HG03575 (cell line): ENCODE data around the gene MMS22L.
A peak's percentile ranks its signal among the peaks of the same experiment; 100 is the strongest.
"Not testable (repeated sequence)": the region's sequence is repeated elsewhere in the genome, so short reads cannot be mapped to it uniquely, and the experiment has no call there.

Source experiments
- ATAC-seq: cut with Tn5 transposase; IDR thresholded peaks from one replicate; pipeline ENCODE4 v1.9.1; 2021; ENCODE audit not compliant: unreplicated experiment, insufficient number of reproducible peaks, low FRiP score; ENCODE audit errors: extremely low read depth

MMS22L gene

GRCh38 chr6:97246842-97247241 is 36.2 kb downstream of the MMS22L start:
- ATAC-seq, result no peak

GRCh38 chr6:97240222-97240621 is 42.8 kb downstream of the MMS22L start:
- ATAC-seq, result no peak

GRCh38 chr6:97231911-97232310 is 51.1 kb downstream of the MMS22L start:
- ATAC-seq, result no peak

- no peak for ATAC-seq
These were observed 60.1 kb downstream of the MMS22L start for GRCh38 chr6:97222903-97223302.

GRCh38 chr6:97218912-97219311 is 64.1 kb downstream of the MMS22L start:
- no peak for ATAC-seq

GRCh38 chr6:97215157-97215769 is 67.8 kb downstream of the MMS22L start:
- no peak for ATAC-seq

- ATAC-seq, result no peak
These were observed 68.3 kb downstream of the MMS22L start for GRCh38 chr6:97214671-97215070.

GRCh38 chr6:97207383-97207782 is 75.6 kb downstream of the MMS22L start:
- no peak for ATAC-seq

GRCh38 chr6:97205966-97206365 is 77.0 kb downstream of the MMS22L start:
- ATAC-seq, result no peak

- ATAC-seq, result no peak
These were observed 79.7 kb downstream of the MMS22L start for GRCh38 chr6:97203343-97203742.

- no peak for ATAC-seq
These were observed 84.9 kb downstream of the MMS22L start for GRCh38 chr6:97198046-97198565.

- ATAC-seq, result no peak
These were observed 87.9 kb downstream of the MMS22L start for GRCh38 chr6:97195117-97195516.

- ATAC-seq, result no peak
These were observed 93.2 kb downstream of the MMS22L start for GRCh38 chr6:97189767-97190166.

- no peak for ATAC-seq
These were observed 95.1 kb downstream of the MMS22L start for GRCh38 chr6:97187951-97188350.

GRCh38 chr6:97186416-97186999 is 96.5 kb downstream of the MMS22L start:
- ATAC-seq, result peak; percentile 88

GRCh38 chr6:97177905-97178304 is 105.1 kb downstream of the MMS22L start:
- no peak for ATAC-seq

- no peak for ATAC-seq
These were observed 106.5 kb downstream of the MMS22L start for GRCh38 chr6:97176468-97176867.

GRCh38 chr6:97175806-97176205 is 107.2 kb downstream of the MMS22L start:
- ATAC-seq, result no peak

- no peak for ATAC-seq
These were observed 108.5 kb downstream of the MMS22L start for GRCh38 chr6:97174471-97174870.

- ATAC-seq, result no peak
These were observed 122.7 kb downstream of the MMS22L start for GRCh38 chr6:97160280-97160679.

GRCh38 chr6:97155447-97155846 is 127.6 kb downstream of the MMS22L start:
- not testable (repeated sequence) for ATAC-seq
